ENCODE data around the gene GLRX. TPM values are rescaled to one million over a fixed set of nuclear protein-coding genes. Genes with fewer than 3 reads are reported as not detected.

Gene GLRX, protein sequence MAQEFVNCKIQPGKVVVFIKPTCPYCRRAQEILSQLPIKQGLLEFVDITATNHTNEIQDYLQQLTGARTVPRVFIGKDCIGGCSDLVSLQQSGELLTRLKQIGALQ
- total RNA-seq (2022; extraction: Qiagen RNA extraction) = 71.8 to 151 TPM (median 80.3 TPM) in 5 replicates

DNA sequence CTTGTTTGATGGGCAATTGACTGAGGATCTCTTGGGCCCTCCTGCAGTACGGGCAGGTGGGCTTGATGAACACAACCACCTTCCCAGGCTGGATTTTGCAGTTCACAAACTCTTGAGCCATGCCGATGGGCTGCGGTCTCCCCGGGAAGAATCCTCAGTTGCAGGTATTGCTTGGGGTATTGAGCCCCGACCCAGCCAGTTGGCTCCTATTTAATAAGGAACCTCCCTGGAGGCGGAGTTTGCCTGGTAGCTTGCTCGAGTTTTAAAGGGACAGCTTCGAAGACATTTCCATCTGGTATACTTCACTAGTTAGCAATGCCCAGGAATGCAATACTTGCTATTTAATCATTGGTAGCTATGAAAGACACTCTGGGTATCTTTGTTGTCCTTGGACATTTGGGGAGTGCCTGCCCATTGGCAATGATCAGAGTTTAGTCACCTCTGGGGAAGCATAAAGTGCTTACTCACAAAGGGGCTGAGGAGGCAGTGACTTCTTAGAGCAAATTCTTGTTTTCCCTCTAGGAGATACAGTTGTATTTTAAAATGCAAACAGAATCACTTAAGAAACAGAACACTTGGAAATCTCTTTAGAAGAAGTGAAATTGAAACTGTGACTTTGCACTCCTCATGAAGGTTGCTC, at the start of gene GLRX:
Gene GLRX (minus strand): TSS at position 185 of the 640 bp plus-strand sequence. CDS start 64 bp downstream, at position 121.

Other genes with a start within 250 kb of the GLRX start
- 0.06 to 0.20 TPM (median 0.13 TPM) in 5 replicates for gene GPR150, start 202.6 kb downstream of the GLRX start, total RNA-seq (2022; extraction: Qiagen RNA extraction)
- gene RFESD, start 175.9 kb downstream of the GLRX start, total RNA-seq (2022; extraction: Qiagen RNA extraction) = 1.2 to 3.0 TPM (median 1.9 TPM) in 5 replicates
- gene SPATA9, start 139.7 kb downstream of the GLRX start, total RNA-seq (2022; extraction: Qiagen RNA extraction) = not detected in 5 replicates
- gene RHOBTB3, start 91.4 kb downstream of the GLRX start, total RNA-seq (2022; extraction: Qiagen RNA extraction) = 7.9 to 11.8 TPM (median 9.5 TPM) in 5 replicates
- 32.6 to 48.7 TPM (median 46.6 TPM) in 5 replicates for gene ELL2, start 139.1 kb upstream of the GLRX start, total RNA-seq (2022; extraction: Qiagen RNA extraction)